HUES48 (cell line): ENCODE results near the gene ZNF518B.
A peak's percentile ranks its signal among the peaks of the same experiment; 100 is the strongest.

Experiments
- H3K27ac ChIP-seq: one replicate; pipeline ENCODE4 v1.7.0; 2013; ENCODE audit warnings: low read depth, low read length, inconsistent platforms
- H3K27me3 ChIP-seq: 2 replicates; pipeline ENCODE4 v1.6.1; 2013; ENCODE audit warnings: mild to moderate bottlenecking, low read length; ENCODE audit not compliant: control insufficient read depth, insufficient read depth
- H3K36me3 ChIP-seq: 2 replicates; pipeline ENCODE4 v1.6.1; 2013; ENCODE audit warnings: low read length; ENCODE audit not compliant: control insufficient read depth, insufficient read depth
- H3K4me1 ChIP-seq: 2 replicates; pipeline ENCODE4 v1.6.1; 2013; ENCODE audit warnings: mild to moderate bottlenecking, low read length; ENCODE audit not compliant: control insufficient read depth, insufficient read depth
- H3K4me3 ChIP-seq: 2 replicates; pipeline ENCODE4 v1.5.1; 2013; ENCODE audit warnings: mild to moderate bottlenecking, low read depth, low read length
- H3K9ac ChIP-seq: 2 replicates; pipeline ENCODE4 v1.6.1; 2013; ENCODE audit warnings: mild to moderate bottlenecking, low read depth, low read length, moderate library complexity
- H3K9me3 ChIP-seq: 2 replicates; pipeline ENCODE4 v1.6.1; 2013; ENCODE audit warnings: low read length; ENCODE audit not compliant: control insufficient read depth, insufficient read depth

The ZNF518B gene

DNA sequence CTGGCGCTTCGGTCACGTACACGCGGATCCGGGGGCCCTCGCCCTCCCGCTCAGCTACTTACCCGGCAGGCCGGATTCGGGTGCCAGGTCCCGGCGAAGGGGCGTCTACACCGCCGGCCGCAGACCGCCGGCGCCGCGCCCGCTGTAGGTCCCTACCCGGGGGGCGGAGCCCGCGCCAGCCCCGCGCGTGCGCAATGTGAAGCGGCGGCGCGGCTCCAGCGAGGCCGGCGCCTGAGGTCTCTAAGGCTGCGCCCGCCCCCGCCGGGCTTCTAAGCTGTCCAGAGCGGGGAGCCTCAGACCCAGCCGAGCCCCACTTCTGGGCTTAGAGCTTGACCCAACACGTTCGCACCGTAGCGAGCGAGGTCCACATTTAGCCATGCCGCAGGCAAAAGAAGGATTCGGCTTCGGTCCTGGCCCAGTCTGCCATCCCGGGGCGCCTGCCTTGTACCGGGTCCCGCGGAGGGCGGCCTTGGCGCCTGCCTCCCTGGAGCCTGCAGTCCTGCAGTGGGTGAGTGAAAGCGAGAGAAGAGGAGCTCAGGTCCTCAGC, at the start of gene ZNF518B:
Gene ZNF518B, minus strand, starts transcription at position 172 of the 547 bp plus-strand sequence. CDS start 11,098 bp downstream, outside the sequence.
- H3K36me3 ChIP-seq, result peaks cover 8% of the 10 kb centered on the region
- H3K4me3 ChIP-seq, result peak within 1 kb of the TSS; percentile 66
- H3K9ac ChIP-seq, result peak within 1 kb of the TSS; percentile 73
- peaks cover 74% of the 10 kb centered on the region for H3K27me3 ChIP-seq
- H3K4me1 ChIP-seq, result peaks cover 33% of the 10 kb centered on the region
- H3K9me3 ChIP-seq, result no peaks in the 10 kb centered on the region
- peak within 1 kb of the TSS; percentile 58 for H3K27ac ChIP-seq

DNA sequence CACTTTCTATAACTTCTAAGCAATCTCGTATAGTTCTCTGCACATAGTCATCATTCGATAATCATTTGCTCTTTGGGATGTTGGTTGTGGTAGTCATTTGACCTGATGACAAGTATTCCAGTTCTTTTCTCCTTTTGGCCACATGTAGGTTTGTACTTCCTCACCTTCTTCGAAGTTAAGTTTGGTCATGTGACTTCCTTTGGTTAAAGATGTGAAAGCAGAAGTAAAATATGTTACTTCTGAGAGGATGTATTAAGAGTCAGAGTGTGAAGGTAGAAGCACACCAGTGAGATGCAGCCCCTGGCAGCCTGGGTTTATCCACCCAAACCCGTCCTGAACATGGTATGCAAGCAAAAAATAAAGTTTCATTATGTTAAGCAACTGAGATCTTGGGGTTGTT, 48.9 kb upstream of the ZNF518B start:
- Histone ChIP-seq H3K27me3 (no peaks in the 10 kb centered on the region; the same call in 1 of the 2 replicates), H3K4me1 (no peaks in the 10 kb centered on the region), H3K4me3 (no peak overlapping the region), H3K9me3 (no peaks in the 10 kb centered on the region), H3K27ac (no peak overlapping the region), H3K9ac (no peak overlapping the region), H3K36me3 (no peaks in the 10 kb centered on the region)

DNA sequence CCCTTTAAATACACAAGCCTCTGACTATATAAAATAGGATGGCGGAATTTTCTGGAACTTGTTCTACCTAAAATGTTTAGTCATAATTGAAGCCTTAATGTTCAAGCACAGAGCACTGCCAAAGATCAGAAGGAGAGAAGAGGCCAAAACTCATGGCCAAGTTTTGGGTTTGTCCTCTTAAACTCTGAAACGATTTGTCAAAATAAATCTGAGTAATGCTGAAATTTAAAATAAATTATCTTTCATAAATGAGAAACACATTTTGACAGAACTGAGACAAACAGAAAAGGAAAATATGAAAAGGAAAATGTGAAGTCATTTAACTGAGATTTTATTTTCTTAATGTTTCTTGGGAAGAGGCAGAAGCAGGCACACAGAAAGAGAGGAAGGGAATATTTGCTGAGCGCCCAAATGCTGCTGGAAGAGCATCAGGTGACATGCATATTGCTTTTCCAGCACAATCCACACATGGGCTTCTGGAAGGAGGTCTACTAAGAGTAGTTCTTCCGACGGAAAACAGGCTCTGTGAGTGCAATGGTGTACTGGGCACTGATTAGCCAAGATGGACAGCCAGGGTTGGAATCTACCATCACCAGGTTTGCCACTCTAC, 47.4 kb upstream of the ZNF518B start:
- H3K36me3 ChIP-seq, result no peaks in the 10 kb centered on the region
- H3K27ac ChIP-seq, result no peak overlapping the region
- H3K9me3 ChIP-seq, result no peaks in the 10 kb centered on the region
- H3K27me3 ChIP-seq, result peaks cover 5% of the 10 kb centered on the region
- H3K4me3 ChIP-seq, result no peak overlapping the region
- peaks cover 1% of the 10 kb centered on the region; the same call in 1 of the 2 replicates for H3K4me1 ChIP-seq
- no peak overlapping the region for H3K9ac ChIP-seq

DNA sequence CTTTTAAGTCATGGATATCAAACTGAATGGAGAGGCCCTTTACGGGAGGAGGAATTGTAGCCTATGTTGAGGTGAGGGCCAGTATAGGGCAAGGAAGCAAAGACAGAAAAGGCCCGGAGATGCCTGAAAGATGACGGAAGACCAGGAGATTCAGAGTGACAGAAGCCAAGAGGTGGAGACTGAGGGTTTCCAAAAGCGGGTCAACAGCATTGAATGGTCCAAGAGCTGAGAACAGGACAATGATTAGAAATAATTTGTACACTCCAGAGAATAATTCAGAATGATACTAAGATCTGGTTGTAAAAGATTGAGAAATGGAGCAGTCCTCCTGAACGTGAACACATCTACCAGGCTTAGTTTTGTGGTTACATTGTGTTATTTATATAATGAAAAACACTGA, 45.5 kb upstream of the ZNF518B start:
- Histone ChIP-seq H3K27ac (no peak overlapping the region), H3K4me3 (no peak overlapping the region), H3K27me3 (peaks cover 12% of the 10 kb centered on the region), H3K9ac (no peak overlapping the region), H3K4me1 (peaks cover 7% of the 10 kb centered on the region), H3K9me3 (no peaks in the 10 kb centered on the region), H3K36me3 (no peaks in the 10 kb centered on the region)

DNA sequence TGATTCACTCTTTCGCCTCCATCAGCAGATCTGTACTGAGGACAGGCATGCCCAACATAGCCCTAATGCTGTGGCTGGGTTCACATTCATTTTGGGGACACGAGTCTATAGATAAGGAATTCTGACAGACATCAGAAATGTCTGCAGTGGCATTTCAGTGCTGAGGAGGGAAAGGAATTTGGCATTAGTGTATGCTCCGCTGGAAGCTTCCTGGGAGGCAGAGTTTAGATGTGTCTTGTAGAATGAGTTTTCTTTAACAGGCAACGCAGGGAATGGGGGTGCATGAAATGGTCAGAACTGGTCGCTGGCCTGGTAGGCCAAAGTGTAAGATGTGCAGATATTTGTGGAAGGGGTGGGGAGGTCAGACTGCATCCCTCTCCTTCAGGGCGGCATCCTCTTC, 43.5 kb upstream of the ZNF518B start:
- H3K27me3 ChIP-seq, result peaks cover 17% of the 10 kb centered on the region
- H3K4me3 ChIP-seq, result no peak overlapping the region
- H3K36me3 ChIP-seq, result no peaks in the 10 kb centered on the region
- peaks cover 25% of the 10 kb centered on the region for H3K4me1 ChIP-seq
- no peak overlapping the region for H3K27ac ChIP-seq
- H3K9ac ChIP-seq, result no peak overlapping the region
- no peaks in the 10 kb centered on the region for H3K9me3 ChIP-seq

- Histone ChIP-seq H3K36me3 (no peaks in the 10 kb centered on the region), H3K9ac (no peak overlapping the region), H3K4me3 (peak overlapping the region; percentile 17; the same call in 1 of the 2 replicates), H3K27ac (peak overlapping the region; percentile 82), H3K9me3 (no peaks in the 10 kb centered on the region), H3K27me3 (peaks cover 43% of the 10 kb centered on the region), H3K4me1 (peaks cover 35% of the 10 kb centered on the region)
These were observed 39.0 kb upstream of the ZNF518B start for GRCh38 chr4:10496200-10496599.

DNA sequence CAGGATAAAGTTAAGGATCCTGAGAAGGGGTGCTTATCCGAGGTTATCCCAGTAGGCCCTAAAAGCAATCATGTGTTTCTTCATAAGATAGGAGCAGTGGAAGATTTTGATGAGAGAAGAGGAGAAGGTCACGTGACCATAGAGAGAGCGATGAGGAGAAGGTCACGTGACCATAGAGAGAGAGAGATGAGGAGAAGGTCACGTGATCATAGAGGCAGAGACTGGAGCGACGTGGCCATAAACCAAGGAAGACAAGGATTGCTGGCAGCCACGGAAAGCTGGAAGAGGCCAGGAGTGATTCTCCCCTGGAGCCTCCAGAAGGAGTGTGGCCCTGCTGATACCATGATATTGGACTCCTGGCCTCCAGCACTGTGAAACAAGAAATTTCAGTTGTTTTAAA, 38.4 kb upstream of the ZNF518B start:
- H3K27me3 ChIP-seq, result peaks cover 43% of the 10 kb centered on the region
- H3K27ac ChIP-seq, result peak overlapping the region; percentile 82
- no peaks in the 10 kb centered on the region for H3K36me3 ChIP-seq
- peaks cover 35% of the 10 kb centered on the region for H3K4me1 ChIP-seq
- H3K9ac ChIP-seq, result no peak overlapping the region
- H3K4me3 ChIP-seq, result peak overlapping the region; percentile 6; the same call in 1 of the 2 replicates
- no peaks in the 10 kb centered on the region for H3K9me3 ChIP-seq

GRCh38 chr4:10492464-10492863, 35.2 kb upstream of the ZNF518B start:
- no peak overlapping the region for H3K27ac ChIP-seq
- H3K4me1 ChIP-seq, result peaks cover 27% of the 10 kb centered on the region

GRCh38 chr4:10491401-10491800, 34.2 kb upstream of the ZNF518B start:
- Histone ChIP-seq H3K27ac (no peak overlapping the region), H3K4me3 (no peak overlapping the region), H3K9me3 (no peaks in the 10 kb centered on the region), H3K27me3 (peaks cover 26% of the 10 kb centered on the region), H3K36me3 (no peaks in the 10 kb centered on the region), H3K4me1 (peaks cover 16% of the 10 kb centered on the region), H3K9ac (no peak overlapping the region)

More at GRCh38 chr4:10492464-10492863, 35.2 kb upstream of the ZNF518B start:
- Histone ChIP-seq H3K9ac (no peak overlapping the region), H3K9me3 (no peaks in the 10 kb centered on the region), H3K36me3 (no peaks in the 10 kb centered on the region), H3K27me3 (peaks cover 29% of the 10 kb centered on the region), H3K4me3 (no peak overlapping the region)

GRCh38 chr4:10490996-10491395, 33.8 kb upstream of the ZNF518B start:
- Histone ChIP-seq H3K4me3 (no peak overlapping the region), H3K27ac (no peak overlapping the region), H3K27me3 (peaks cover 26% of the 10 kb centered on the region), H3K4me1 (peaks cover 13% of the 10 kb centered on the region), H3K9me3 (no peaks in the 10 kb centered on the region), H3K9ac (no peak overlapping the region), H3K36me3 (no peaks in the 10 kb centered on the region)

DNA sequence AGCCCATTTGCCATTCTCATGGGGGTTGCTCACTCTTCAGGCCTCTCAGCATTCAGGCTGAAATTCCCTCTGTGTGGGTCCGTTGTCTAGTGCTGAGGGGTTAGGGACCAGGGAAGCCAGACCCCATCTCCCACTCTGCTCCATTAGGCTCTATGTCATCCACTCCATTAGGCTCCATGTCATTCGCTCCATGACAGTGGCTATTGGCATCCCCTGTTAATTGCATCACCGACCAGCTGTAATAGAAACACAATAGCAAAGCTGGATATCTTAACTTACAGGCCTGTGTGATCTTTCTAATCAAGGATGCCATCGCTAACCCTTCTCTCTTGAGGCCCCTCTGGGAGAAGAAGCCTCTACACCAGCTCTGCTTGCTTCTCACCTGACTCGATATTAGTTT, 25.7 kb upstream of the ZNF518B start:
- no peaks in the 10 kb centered on the region for H3K27me3 ChIP-seq
- H3K4me1 ChIP-seq, result peaks cover 4% of the 10 kb centered on the region; the same call in 1 of the 2 replicates
- no peaks in the 10 kb centered on the region for H3K36me3 ChIP-seq
- no peak overlapping the region for H3K27ac ChIP-seq
- no peaks in the 10 kb centered on the region for H3K9me3 ChIP-seq
- H3K9ac ChIP-seq, result no peak overlapping the region
- no peak overlapping the region for H3K4me3 ChIP-seq
